Neuronal stem cell (in vitro differentiated cells): ENCODE measurements around the gene PRDX1.

Experiments used
- DNase-seq: peaks from one replicate; pipeline ENCODE4 v3.0.0-alpha.2; 2013; ENCODE audit warnings: low spot score
- H2AFZ ChIP-seq: one replicate; pipeline ENCODE4 v1.6.1; 2013; ENCODE audit warnings: mild to moderate bottlenecking, low read length, inconsistent platforms
- H2AK5ac ChIP-seq: 2 replicates; pipeline ENCODE4 v1.6.1; 2013; ENCODE audit warnings: low read depth, mild to moderate bottlenecking, inconsistent platforms, low read length, moderate library complexity, mixed read lengths
- H2BK120ac ChIP-seq: 2 replicates; pipeline ENCODE4 v1.6.1; 2013; ENCODE audit warnings: low read depth, mild to moderate bottlenecking, inconsistent platforms, low read length, moderate library complexity, mixed read lengths
- H2BK12ac ChIP-seq: one replicate; pipeline ENCODE4 v1.6.1; 2013; ENCODE audit warnings: low read length, inconsistent platforms
- H2BK15ac ChIP-seq: 2 replicates; pipeline ENCODE4 v1.6.1; 2013; ENCODE audit warnings: mild to moderate bottlenecking, low read length, inconsistent platforms, mixed read lengths
- H2BK5ac ChIP-seq: one replicate; pipeline ENCODE4 v1.6.1; 2013; ENCODE audit warnings: inconsistent platforms, mild to moderate bottlenecking, low read length, moderate library complexity
- H3K14ac ChIP-seq: one replicate; pipeline ENCODE4 v1.6.1; 2013; ENCODE audit warnings: low read length, inconsistent platforms
- H3K18ac ChIP-seq: 2 replicates; pipeline ENCODE4 v1.6.1; 2013; ENCODE audit warnings: low read length, inconsistent platforms
- H3K23ac ChIP-seq: 2 replicates; pipeline ENCODE4 v1.6.1; 2013; ENCODE audit warnings: low read depth, mild to moderate bottlenecking, mixed read lengths, low read length, inconsistent platforms; ENCODE audit not compliant: poor library complexity
- H3K27ac ChIP-seq: replicated peaks from 3 replicates; pipeline ENCODE4 v1.5.1; 2013; ENCODE audit warnings: low read length, inconsistent platforms
- H3K27me3 ChIP-seq, 3 experiments: 2 replicates each; pipeline ENCODE4 v1.6.1; 2013; ENCODE audit warnings: low read length in 3 of 3, mild to moderate bottlenecking in 2 of 3, inconsistent platforms in 1 of 3, low read depth in 1 of 3, mixed read lengths in 1 of 3, moderate library complexity in 1 of 3; ENCODE audit not compliant: control insufficient read depth in 3 of 3, insufficient read depth in 3 of 3
- H3K36me3 ChIP-seq, 2 donors: replicated peaks in 1 of 2; 2 replicates each; pipeline ENCODE4 v1.6.1; 2013; ENCODE audit warnings: low read length in 2 of 2; ENCODE audit not compliant: control insufficient read depth in 2 of 2, insufficient read depth in 2 of 2
- H3K4ac ChIP-seq: 2 replicates; pipeline ENCODE4 v1.6.1; 2013; ENCODE audit warnings: inconsistent platforms, mild to moderate bottlenecking, low read length, moderate library complexity
- H3K4me1 ChIP-seq, 2 donors: 1 replicate in 1 of 2; 2 replicates in 1 of 2; pipeline ENCODE4 v1.6.1; 2013; ENCODE audit warnings: low read length in 2 of 2, low read depth in 1 of 2; ENCODE audit not compliant: control insufficient read depth in 2 of 2, insufficient read depth in 1 of 2
- H3K4me2 ChIP-seq: one replicate; pipeline ENCODE4 v1.6.1; 2013; ENCODE audit warnings: mild to moderate bottlenecking, low read length, inconsistent platforms; ENCODE audit not compliant: insufficient read depth, poor library complexity, severe bottlenecking
- H3K4me3 ChIP-seq, 2 donors: 2 replicates each; pipeline ENCODE4 v1.5.1; 2013; ENCODE audit warnings: low read length in 2 of 2, mild to moderate bottlenecking in 2 of 2, inconsistent platforms in 1 of 2, moderate library complexity in 1 of 2
- H3K79me1 ChIP-seq: one replicate; pipeline ENCODE4 v1.6.1; 2013; ENCODE audit warnings: low read depth, mild to moderate bottlenecking, inconsistent platforms, low read length, moderate library complexity
- H3K9ac ChIP-seq: one replicate; pipeline ENCODE4 v1.6.1; 2013; ENCODE audit warnings: mild to moderate bottlenecking, low read depth, low read length, inconsistent platforms; ENCODE audit not compliant: poor library complexity
- H3K9me3 ChIP-seq, 2 donors: replicated peaks in 1 of 2; 2 replicates each; pipeline versions ENCODE3 to v1.6.1; 2013; ENCODE audit warnings: low read length in 2 of 2, mild to moderate bottlenecking in 2 of 2, inconsistent platforms in 1 of 2, low read depth in 1 of 2, mixed read lengths in 1 of 2, moderate library complexity in 1 of 2; ENCODE audit not compliant: control insufficient read depth in 2 of 2, insufficient read depth in 1 of 2
- H4K8ac ChIP-seq: one replicate; pipeline ENCODE4 v1.6.1; 2013; ENCODE audit warnings: low read depth, mild to moderate bottlenecking, inconsistent platforms, low read length, moderate library complexity
- H4K91ac ChIP-seq: one replicate; pipeline ENCODE4 v1.6.1; 2013; ENCODE audit warnings: low read length, low read depth, mild to moderate bottlenecking, inconsistent platforms; ENCODE audit not compliant: poor library complexity
- WGBS, 2 donors: extraction: QIAGEN DNeasy Blood & Tissue Kit; methylation state at CpG; one replicate each; pipeline ENCODE4 v1.1.7; 2013; ENCODE audit warnings: missing lambda C conversion rate in 2 of 2, mixed read lengths in 1 of 2; ENCODE audit not compliant: insufficient read length in 2 of 2, insufficient replicate concordance in 1 of 2; ENCODE audit errors: extremely low coverage in 2 of 2; 5-methylcytosine and 5-hydroxymethylcytosine counted together

PRDX1 gene

GRCh38 chr1:45544530-45544929 lies 22.8 kb upstream of the PRDX1 start:
- no peaks in the 10 kb centered on the region for H3K36me3 ChIP-seq
- H2BK5ac ChIP-seq: no peak overlapping the region
- H3K4me2 ChIP-seq: no peak overlapping the region
- H3K4me1 ChIP-seq: no peaks in the 10 kb centered on the region
- no peak overlapping the region for H3K4ac ChIP-seq
- H2BK15ac ChIP-seq: no peak overlapping the region
- no peak overlapping the region for H4K8ac ChIP-seq
- peaks cover 0 to 19% (median 0%) of the 10 kb centered on the region in 3 experiments for H3K27me3 ChIP-seq
- H2AFZ ChIP-seq: no peak overlapping the region
- no peak overlapping the region for H3K18ac ChIP-seq
- H3K9me3 ChIP-seq: no peaks in the 10 kb centered on the region
- no peak overlapping the region for H3K23ac ChIP-seq
- no peak overlapping the region for H3K4me3 ChIP-seq
- WGBS, 2 donors: no CpG with 5 or more reads among the region's 4 CpGs
- H3K27ac ChIP-seq: no peak overlapping the region
- H2AK5ac ChIP-seq: no peak overlapping the region
- no peak for DNase-seq
- no peaks in the 10 kb centered on the region for H3K79me1 ChIP-seq
- no peak overlapping the region for H2BK120ac ChIP-seq
- no peak overlapping the region for H2BK12ac ChIP-seq
- H3K9ac ChIP-seq: no peak overlapping the region
- no peak overlapping the region for H3K14ac ChIP-seq
- no peak overlapping the region for H4K91ac ChIP-seq

GRCh38 chr1:45543581-45544417 lies 22.1 kb upstream of the PRDX1 start:
- Histone ChIP-seq H2BK5ac (no peak overlapping the region), H3K9ac (no peak overlapping the region)

GRCh38 chr1:45542591-45542990 lies 20.9 kb upstream of the PRDX1 start:
- Histone ChIP-seq H3K79me1 (no peaks in the 10 kb centered on the region), H3K14ac (no peak overlapping the region), H3K9ac (no peak overlapping the region), H2BK5ac (no peak overlapping the region), H2AFZ (no peak overlapping the region), H3K27me3 (peaks cover 0 to 19% (median 0%) of the 10 kb centered on the region in 3 experiments), H2BK120ac (no peak overlapping the region), H3K4me1 (no peaks in the 10 kb centered on the region), H3K4me2 (no peak overlapping the region), H4K91ac (no peak overlapping the region), H3K18ac (no peak overlapping the region), H3K4ac (no peak overlapping the region), H3K23ac (no peak overlapping the region), H2AK5ac (no peak overlapping the region), H3K9me3 (no peaks in the 10 kb centered on the region), H3K36me3 (no peaks in the 10 kb centered on the region), H2BK12ac (no peak overlapping the region), H4K8ac (no peak overlapping the region), H3K4me3 (no peak overlapping the region), H3K27ac (no peak overlapping the region), H2BK15ac (no peak overlapping the region)
- DNase-seq: no peak
- no CpG with 5 or more reads among the region's 4 CpGs for WGBS, 2 donors

More at GRCh38 chr1:45543581-45544417, 22.1 kb upstream of the PRDX1 start:
- Histone ChIP-seq H4K91ac (no peak overlapping the region), H3K9me3 (no peaks in the 10 kb centered on the region), H3K4me3 (no peak overlapping the region), H2BK120ac (no peak overlapping the region), H3K4ac (no peak overlapping the region), H3K23ac (no peak overlapping the region), H3K4me2 (no peak overlapping the region), H2AFZ (peak overlapping the region; percentile 25), H4K8ac (no peak overlapping the region), H3K36me3 (no peaks in the 10 kb centered on the region), H3K4me1 (no peaks in the 10 kb centered on the region), H2BK12ac (no peak overlapping the region), H2BK15ac (no peak overlapping the region), H3K79me1 (no peaks in the 10 kb centered on the region), H3K27me3 (peaks cover 0 to 19% (median 0%) of the 10 kb centered on the region in 3 experiments), H2AK5ac (no peak overlapping the region), H3K27ac (no peak overlapping the region), H3K18ac (no peak overlapping the region), H3K14ac (no peak overlapping the region)
- DNase-seq: no peak
- WGBS, 2 donors: no CpG with 5 or more reads among the region's 8 CpGs

- H3K4me3 ChIP-seq: no peak overlapping the region
- no peak overlapping the region for H2AFZ ChIP-seq
- H3K23ac ChIP-seq: no peak overlapping the region
- H2AK5ac ChIP-seq: no peak overlapping the region
- H4K91ac ChIP-seq: no peak overlapping the region
- no peak for DNase-seq
- no peak overlapping the region for H3K4me2 ChIP-seq
- peaks cover 0 to 25% (median 0%) of the 10 kb centered on the region in 3 experiments for H3K27me3 ChIP-seq
- H3K14ac ChIP-seq: no peak overlapping the region
- H3K18ac ChIP-seq: no peak overlapping the region
- no peak overlapping the region for H3K9ac ChIP-seq
- H2BK15ac ChIP-seq: no peak overlapping the region
- no peak overlapping the region for H3K27ac ChIP-seq
- H3K9me3 ChIP-seq: no peaks in the 10 kb centered on the region
- H2BK5ac ChIP-seq: no peak overlapping the region
- no peaks in the 10 kb centered on the region for H3K36me3 ChIP-seq
- WGBS, 2 donors: no CpG with 5 or more reads among the region's 1 CpG
- no peaks in the 10 kb centered on the region for H3K4me1 ChIP-seq
- H2BK120ac ChIP-seq: no peak overlapping the region
- H4K8ac ChIP-seq: no peak overlapping the region
- no peak overlapping the region for H3K4ac ChIP-seq
- no peaks in the 10 kb centered on the region for H3K79me1 ChIP-seq
- H2BK12ac ChIP-seq: no peak overlapping the region
Observed at GRCh38 chr1:45541193-45541592, 19.5 kb upstream of the PRDX1 start.
